Hippocampal formation (tissue), 2 donors: ENCODE results near the gene TPBGL.

Experiments
- DNase-seq, 2 donors: peaks; one replicate each; lab custom pipeline; 2025; lab: John Stamatoyannopoulos, UW

TPBGL gene

DNA sequence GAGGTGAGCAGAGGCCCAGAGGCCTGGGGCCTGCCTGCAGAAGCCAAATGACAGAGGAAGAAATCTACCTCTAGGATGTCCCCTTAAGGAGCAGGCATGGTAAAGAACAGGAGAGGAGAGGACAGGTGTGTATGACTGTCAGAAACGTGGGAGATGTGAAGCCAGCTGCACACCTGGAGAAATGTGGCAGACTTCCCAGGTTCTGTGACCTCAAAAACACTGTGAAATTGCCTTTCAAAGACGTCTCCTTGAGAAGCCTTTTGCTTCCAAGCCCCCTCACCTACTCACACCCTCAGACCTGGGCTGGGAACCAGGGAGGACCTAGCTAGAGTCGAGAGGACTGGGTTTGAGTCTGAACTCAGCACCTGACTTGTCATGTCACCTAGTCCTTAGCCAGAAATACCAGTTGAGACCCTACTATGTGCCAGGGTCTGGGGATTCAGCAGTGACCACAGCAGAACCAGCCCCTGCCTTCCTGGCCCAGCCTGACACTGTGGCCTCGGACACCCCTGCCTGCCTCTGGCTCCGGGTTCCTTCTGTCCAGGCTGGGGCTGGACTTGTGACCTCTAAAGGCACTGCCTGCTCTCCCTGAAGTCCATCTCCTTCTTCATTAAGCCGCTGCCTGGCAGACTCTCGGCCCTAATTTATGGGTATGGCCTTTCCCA is 5.6 kb downstream of the TPBGL start:
- no peak for DNase-seq

DNA sequence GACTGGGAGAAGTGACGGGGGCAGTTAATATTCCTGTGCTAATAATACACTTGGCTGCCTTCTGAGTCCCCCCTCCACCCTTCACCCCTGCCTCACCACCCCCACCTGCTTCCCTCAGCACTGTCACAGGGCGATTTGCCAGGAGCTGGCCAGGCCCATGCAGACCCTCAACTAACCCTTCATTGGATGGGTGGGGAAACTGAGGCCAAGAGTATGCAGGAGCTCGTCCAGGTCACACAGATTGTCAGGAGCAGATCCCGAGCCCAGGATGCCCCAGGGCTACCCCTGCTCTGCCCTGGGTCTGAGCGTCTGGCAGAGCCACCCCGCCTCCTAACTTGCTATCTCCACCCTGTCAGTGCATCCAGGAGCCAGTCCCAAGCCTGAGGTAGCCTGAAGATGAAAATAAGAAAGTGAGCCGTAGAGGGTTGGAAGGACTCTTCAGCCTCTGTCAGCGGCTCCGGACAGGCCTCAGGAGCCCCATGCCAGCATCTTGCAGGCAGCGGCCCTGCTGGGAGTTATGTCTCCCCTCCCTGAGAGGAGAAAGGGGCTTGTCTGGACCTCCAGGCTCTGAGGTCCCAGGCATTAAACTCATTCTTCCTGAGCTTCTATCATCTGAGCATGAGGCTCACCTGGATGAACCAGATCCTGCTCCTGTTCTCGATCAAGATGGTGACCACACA is 6.2 kb downstream of the TPBGL start:
- no peak for DNase-seq

DNA sequence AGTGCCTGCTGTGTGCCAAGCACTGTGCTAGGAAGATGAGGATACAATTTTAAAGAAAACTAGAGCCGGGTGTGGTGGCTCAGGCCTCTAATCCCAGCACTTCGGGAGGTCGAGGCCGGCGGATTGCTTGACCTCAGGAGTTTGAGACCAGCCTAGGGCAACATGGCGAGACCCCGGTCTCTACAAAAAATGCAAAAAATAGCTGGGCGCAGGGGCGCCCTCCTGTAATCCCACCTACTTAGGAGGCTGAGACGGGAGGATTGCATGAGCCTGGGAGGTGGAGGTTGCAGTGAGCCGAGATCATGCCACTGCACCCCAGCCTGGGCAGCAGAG is 8.3 kb downstream of the TPBGL start:
- no peak for DNase-seq

DNA sequence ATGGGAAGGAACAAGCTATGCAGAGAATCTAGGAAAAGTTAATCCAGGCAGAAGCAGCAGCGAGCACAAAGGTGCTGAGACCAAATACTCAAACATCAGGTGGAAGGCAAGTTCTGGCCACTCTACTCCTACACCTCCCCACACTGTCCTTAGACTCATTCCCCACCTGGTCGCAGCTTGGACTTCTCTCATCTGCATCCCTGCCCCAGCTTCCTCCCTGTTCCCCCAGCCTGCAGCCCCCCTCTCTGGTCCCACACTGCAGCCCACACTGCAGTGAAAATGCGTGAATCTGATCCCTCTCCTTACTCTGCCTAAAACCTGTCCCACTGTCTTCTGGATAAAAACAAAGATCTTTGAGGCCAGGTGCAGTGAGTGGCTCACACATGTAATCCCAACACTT is 9.1 kb downstream of the TPBGL start:
- no peak for DNase-seq

DNA sequence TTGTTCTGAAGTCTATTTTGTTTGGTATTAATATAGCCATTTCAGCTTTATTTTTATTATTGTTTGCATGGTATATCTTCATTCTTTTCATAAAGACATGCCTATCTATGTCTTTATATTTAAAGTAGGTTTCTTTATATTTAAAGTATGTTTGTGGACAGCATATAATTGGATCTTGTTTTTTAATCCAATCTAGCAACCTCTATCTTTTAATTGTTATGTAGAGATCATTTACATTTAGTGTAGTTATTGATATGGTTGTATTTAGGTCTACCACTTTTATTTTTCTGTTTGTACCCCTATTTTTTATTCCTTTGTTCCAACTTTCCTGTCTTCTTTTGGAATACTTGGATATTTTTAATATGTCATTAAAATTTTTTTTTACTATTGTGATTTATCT is 13.8 kb downstream of the TPBGL start:
- no peak for DNase-seq

DNA sequence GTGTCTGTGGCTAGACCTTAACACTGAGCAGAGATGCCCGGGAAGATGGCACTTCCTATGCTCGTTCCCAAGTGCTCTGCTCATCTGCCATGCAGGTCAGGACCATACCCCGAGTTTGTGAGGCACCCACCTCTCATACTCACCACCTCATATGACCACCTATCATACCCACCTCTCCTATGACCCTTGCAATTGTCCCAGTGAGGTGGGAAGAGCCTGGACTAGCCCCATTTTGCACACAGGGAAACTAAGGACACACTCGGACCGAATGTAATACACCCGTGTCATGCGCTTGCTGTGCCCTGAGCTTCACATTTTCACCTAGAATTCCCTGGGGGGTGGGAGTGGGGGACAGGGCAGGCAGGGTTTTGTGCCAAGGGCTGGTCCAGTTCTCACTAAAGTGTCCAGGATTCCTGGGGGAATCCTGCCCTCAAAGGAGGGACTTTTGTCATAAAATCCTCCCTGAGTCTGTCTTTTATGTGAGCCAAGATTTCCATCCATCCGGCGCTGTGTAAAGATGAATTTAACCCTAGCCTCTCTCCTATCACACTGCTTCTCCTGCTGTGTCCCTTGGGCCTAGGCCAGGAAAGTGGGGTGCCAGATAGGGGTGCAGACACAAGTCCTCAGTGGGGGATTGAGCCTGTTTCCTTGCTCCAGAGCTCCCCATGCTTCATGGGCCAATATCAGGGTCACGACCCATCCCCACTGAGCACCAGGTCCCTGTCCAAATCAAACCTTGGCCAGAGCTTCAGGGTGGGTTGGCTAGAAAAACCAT is 20.0 kb downstream of the TPBGL start:
- DNase-seq, result no peak

DNA sequence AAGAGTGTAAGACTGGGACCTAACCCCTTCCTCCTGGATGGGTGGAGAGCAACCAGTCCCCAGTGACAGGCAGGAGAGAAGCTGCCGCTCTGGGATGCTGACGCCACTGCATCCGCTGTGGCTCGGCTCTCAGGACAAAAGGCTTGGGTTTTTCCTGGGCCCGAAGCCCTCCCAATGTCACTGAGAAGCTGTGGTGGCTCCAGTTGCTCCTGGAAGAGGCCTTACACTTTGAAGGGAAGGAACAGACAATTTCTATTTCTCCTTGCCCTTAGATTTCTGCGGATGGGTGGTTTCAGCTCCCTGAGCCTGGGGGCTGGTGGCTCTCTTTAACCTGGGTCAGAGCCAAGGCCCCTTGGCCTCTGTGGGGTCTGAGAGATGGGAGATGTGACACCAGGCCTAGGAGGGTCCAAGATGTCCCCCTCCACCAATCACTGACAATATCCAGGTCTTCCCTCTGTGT is 21.4 kb downstream of the TPBGL start:
- DNase-seq, result no peak

DNA sequence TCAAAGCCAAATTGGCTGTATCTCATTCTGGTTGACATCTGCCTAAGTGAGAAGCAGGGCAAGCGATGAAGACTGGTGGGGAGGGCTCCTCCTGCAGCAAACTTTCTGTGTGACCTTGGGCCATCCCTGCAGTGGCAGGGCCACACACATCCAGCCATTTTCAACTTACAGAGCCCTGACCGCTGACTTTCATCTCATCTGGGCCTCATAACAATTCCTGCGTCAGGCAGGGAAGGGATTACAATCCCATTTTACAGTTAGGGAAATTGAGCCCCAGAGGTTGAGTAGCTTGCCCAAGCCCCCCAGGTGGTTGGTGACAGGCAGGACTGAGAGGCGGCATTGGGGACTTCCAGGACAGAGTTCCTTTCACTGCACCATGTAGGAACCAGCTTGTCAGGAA is 21.9 kb downstream of the TPBGL start:
- DNase-seq, result no peak

DNA sequence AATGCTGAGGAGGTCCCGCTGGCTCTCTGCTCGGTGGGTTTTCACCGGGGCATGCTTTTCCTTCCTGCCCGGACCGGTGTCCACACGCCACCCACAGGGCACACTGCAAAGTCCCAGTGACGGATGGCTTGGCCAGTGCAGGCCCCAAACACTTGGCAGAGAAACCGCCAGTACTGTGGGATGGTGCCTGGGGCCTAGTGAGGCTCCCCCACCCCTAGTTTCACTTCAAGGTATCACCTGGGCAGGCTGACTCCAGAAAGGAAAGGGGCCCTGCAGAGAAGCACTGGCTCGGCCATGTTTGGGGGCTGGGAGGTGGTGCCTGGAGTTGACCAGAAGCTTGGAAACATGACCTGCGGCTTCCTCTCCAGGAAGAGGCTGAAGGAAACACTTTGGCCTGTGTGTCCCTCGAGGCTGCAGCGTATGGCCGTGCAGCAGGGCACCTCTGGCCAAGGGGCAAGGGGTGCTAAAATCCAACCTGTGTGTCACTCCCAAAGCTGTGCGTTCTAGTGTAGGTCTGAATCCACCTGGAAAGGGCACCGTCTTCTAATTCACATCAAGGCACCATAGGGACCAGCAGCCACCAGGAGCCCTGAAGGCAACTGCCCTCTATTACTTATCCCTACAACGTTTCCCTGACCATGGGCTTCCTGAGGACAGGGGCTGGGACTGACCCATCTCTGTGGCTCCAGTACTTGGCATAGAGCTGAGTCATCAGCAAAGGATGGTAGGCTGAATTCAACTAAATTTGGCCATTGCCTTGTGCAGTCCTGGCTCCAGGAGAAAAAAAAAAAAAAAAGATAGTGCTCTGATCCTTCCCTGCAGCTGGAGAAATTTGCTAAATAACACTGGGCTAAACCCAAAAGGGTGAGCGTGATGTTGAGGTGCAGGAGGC is 22.6 kb downstream of the TPBGL start:
- DNase-seq, result no peak

DNA sequence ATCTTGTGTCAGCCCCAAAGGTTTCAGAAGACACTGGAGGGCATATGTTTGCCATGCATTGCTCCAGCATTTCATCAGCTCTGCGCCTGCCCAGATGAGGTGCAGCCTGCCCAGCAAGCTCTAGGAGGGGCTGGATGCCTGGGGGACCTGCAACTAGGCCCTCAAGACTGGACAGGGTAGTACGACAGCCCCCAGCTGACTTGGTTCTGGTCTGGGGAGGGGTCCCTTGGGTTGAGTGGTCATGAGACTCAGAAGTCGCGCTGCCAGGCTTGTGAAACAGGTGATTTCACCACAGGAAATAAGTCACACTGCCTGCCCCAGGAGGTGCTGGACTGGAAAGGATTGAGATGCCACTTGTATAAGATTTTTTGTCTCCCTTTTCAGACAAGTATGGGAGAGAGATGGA is 23.4 kb downstream of the TPBGL start:
- no peak for DNase-seq

DNA sequence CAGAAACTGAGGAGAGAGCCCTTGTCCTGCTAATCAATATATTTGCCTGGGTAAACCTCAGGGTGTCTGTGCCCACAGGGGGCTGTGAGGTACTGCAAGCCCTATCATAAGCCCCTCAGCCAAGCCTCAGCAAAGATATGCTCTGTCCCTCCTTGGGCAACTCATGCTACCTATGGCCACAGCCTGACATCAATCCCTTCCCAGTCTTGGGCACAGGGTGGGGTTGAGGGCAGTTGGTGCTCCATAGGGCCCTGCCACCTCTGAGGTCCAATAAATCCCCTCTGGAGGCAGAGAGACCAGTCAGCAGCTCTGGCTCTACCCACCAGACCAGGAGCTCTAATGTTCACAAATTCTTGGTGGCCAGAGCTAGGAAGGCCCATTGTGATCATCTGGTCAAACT is 23.8 kb downstream of the TPBGL start:
- DNase-seq, result no peak

DNA sequence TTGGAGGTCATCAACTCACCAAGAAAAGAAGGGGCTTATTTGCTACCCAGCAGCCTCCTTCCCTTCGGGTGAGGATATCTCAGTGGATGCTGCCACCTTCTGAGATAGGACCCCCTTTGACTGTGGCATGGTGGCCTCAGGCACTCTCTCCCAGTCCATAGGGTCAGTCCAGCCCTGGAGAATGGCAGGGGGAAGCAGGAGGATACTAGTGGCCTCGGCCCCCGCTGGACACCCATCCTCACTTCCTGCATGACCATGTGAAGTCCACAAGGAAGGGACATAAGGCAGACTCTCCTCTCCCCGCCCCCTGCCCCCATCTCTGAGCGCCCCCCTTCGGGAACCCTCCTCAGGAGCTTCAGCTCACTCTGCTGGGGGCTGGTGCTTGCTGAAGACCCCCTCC is 24.4 kb downstream of the TPBGL start:
- no peak for DNase-seq

DNA sequence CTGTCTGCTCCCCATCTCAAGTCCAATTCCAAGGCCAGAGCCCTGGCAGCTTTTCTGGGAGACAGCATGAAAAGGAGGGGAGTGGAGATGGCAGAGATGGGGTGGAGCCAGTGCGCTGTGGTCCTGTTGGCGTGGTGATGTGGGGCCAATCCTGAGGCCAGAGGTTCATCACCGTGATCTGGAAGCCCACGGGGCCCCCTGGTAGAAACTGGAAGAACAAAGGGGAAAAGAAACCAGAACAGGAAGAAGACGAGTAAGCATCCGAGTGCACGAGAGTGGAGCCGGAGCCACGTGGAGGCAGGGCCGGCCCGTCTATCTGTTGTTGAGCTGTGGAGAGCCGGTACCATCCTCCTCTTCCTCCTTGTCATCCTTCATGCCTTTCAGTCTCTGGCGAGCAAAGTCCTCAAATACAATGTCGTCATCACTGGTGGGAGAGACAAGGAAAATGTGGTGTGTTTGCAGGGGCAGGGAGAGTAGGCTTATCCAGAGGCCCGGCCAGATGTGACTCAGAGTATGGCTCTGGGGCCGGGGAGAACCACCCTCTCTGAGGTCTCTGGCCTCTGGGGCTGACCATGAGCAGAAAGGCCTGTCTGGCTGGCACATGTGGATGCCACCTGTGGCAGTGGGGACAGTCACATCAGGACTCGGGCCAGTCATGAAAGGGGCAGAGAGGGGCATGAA is 25.4 kb downstream of the TPBGL start:
- DNase-seq, result no peak

DNA sequence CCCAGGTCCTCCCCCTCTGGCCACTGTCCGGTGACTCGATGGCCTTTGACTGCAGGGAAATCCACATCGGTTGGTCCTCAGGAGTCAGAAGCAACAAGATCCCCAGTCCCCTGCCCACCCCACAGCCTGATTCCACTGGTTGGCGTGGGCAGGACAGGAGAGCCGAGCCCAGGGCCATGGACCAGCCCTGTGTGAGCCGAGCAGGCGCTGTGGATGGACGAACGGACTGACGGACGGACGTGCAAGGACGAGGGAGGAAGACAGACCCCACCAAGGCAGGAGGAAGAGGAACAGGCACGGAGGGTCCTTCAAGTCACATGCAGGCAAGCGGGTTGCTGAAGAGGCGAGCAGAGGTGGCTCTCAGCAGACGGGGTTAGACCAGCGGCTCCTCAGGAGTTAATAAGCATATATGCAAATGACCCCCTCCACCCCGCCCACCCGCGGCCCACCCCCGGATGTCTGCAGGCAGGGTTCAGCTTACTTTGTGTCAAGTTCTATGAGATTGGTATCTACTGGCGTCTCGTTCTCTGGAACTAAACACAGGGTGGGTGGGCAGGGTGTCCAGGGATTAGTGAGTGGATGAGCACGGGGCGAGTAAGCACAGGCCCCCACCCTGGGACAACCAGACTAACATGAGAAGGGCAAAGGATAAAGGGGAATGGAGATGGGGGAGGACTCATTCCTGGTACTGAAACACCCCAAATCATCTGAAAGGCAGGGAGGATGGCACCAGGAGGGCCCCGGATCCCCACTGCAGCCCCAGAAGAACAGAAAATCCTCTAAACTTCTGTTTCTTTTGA is 26.8 kb downstream of the TPBGL start:
- no peak for DNase-seq

DNA sequence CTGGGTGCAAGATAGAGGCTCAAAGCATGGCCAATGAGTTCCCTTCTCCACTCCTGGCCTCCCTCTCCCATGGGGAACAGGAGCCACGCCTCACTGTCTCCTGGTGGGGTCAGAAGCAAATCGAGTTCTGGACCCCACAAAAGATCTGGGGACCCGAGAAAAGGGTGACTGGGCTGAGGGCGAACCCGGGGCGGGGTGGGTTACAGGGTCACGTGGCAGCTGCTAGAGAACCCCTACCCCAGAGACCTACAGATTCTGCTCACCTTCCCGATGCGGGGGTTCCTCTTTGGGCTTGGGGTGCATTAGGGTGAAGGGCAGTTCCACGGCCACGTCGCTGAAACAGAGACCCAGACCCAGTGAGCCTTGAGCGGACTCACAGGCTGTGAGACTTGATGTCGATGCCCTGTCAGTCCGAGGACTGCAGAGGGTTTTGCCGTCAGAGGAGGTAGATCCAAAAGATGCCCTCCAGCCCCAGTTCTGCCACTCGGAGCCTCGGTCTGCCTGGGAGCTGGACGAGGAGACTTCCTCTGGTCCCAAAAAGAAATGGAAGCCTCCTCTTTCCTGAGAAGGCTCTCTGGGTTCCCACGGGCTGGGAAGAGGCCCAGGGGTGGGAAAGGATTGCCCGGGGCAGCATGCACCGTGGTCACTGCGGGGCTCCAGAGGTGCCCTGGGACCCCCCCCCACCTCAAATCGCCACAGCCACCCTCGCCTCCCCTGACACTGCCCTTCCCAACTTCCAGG is 28.2 kb downstream of the TPBGL start:
- no peak for DNase-seq

DNA sequence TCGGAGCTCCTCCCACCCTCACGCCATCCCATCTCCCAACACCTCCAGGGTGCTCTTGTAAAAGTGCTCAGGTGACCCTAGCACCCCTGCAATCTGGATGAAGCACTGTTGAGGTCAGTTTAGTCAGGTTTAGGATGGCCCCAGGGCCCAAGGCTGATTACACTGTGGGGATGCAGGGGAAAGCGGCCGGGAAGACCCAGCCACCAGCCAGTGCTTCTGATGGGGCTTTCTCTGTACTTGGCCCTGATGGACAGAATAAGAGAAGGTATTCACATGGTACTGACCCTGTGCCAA is 28.7 kb downstream of the TPBGL start:
- DNase-seq, result no peak

DNA sequence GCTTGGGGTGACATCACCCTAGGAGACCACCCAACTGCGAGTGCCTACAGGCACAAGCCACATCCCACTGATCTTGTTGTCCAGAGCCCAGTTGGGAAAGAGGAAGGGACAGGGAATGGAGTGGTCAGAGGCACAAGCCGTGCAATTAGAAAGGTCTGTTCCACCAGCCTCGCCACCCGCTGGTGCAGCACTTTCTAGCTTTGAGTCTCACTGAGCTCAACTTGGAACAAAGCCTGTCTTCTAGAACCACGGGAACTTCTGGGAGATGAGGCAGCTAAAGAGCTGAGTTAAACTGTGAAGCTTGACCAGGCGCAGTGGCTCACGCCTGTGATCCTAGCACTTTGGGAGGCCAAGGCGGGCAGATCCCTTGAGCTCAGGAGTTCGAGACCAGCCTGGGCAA is 29.3 kb downstream of the TPBGL start:
- DNase-seq, result no peak

DNA sequence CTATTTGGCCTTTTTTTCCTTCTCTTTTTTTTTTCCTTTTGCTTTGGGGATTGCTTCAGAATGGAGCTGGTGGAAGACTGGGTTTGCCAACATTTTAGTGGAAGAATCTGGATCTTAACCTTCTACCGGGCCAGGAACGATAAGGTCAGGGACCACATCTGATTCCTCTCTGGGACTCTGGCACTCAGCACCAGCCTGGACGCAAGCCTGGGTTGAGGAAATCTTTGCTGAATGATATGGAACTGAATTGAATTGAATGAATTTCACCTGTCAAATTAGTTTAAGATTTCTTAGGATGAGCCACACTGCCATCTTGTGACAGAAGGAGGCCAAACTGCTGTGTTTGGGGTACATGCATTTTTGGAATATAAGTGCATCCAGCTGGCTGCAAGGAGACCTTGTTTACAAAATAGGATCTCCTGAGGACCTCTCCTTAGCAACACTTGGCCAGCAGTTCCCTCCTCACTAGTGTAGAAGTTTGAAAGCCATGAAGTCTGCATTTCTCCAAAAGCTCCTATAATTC is 30.4 kb downstream of the TPBGL start:
- DNase-seq, result no peak

DNA sequence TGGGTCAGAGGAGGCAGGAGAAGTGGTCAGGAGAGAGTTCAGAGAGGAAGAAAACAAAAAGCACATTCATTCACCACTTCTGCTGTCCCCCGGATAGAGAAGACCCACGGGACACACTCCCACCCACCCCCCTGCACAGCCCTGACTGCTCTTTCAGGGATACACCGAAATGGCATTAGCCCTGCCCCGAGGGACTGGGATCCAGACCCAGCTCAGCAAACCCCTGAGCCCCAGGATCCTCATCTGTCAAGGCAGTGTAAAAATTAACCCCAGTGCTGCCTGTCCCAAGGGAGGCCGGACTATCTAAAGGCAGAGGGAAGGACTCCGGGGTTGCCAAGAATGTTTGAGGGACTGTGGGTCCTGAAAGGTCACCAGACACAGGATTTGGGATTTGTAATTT is 31.2 kb downstream of the TPBGL start:
- no peak for DNase-seq

DNA sequence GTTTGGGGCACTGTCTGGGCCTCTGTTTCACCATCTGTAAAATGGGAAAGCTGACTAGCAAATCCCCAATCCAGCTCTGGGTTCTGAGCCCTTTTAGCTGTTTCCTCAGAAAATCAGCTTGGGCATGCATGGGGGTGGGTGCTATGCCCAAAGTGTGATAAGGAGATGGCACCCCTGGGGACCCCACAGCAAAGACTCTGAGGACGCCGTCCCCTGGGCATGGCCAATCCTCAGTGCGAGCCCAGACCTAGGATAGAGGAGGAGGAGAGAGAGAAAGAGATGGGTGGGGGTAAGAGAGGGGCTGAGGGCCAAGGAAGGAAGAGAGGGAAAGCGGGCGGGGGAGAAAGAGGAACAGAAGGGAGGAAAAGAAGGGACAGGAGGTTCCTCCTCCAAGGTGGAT is 31.8 kb downstream of the TPBGL start:
- DNase-seq, result no peak
